Suprapubic skin (tissue), 3 donors: ENCODE measurements around the gene FAM98C.

Source experiments
- POLR2AphosphoS5 ChIP-seq, 3 donors: sonication (generic); formaldehyde crosslinking; IDR thresholded peaks; one replicate each; pipeline ENCODE4 v1.6.1; 2017; ENCODE audit warnings: antibody characterized with exemption in 3 of 3
- TF ChIP-seq, protein P1 (sequence below), 2 donors: fragments of 200-600 bp in 1 of 2; fragments of 450-650 bp in 1 of 2; sonication (generic) in 1 of 2; IDR thresholded peaks; one replicate each; pipeline ENCODE4 v1.5.1; 2016 to 2019; ENCODE audit warnings: antibody characterized with exemption in 2 of 2, mild to moderate bottlenecking in 1 of 2, moderate library complexity in 1 of 2

DNA sequence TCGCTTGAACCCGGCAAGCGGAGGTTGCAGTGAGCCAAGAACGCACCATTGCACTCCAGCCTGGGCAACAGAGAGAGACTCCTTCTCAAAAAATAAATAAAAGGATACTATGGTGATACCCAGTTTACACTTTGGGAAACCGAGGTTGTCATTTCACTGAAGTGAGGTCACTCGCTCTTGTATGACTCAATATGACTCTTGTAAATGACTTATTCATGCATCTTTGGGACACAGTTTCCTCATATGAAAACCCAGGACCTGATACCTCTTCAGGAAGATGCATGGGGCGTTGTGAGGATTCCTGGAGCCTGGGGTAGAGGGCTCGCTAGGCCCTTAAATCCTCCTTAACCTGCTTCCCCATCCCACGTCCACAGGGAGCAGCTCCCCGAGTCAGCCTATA is 24.0 kb upstream of the FAM98C start:
- TF ChIP-seq, protein P1, sequence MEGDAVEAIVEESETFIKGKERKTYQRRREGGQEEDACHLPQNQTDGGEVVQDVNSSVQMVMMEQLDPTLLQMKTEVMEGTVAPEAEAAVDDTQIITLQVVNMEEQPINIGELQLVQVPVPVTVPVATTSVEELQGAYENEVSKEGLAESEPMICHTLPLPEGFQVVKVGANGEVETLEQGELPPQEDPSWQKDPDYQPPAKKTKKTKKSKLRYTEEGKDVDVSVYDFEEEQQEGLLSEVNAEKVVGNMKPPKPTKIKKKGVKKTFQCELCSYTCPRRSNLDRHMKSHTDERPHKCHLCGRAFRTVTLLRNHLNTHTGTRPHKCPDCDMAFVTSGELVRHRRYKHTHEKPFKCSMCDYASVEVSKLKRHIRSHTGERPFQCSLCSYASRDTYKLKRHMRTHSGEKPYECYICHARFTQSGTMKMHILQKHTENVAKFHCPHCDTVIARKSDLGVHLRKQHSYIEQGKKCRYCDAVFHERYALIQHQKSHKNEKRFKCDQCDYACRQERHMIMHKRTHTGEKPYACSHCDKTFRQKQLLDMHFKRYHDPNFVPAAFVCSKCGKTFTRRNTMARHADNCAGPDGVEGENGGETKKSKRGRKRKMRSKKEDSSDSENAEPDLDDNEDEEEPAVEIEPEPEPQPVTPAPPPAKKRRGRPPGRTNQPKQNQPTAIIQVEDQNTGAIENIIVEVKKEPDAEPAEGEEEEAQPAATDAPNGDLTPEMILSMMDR (IDR thresholded peaks at IDR 0.05), result no peak
- no peak for TF ChIP-seq POLR2AphosphoS5 (IDR thresholded peaks at IDR 0.05)
